Neural cell (in vitro differentiated cells): ENCODE data around the gene HLA-DPA1. TPM values are rescaled to one million over a fixed set of nuclear protein-coding genes. Genes with fewer than 3 reads are reported as not detected.
"Not testable (repeated sequence)": the region's sequence is repeated elsewhere in the genome, so short reads cannot be mapped to it uniquely, and the experiment has no call there.

Experiments used
- H2AFZ ChIP-seq: fragments of 200-600, 300-800 bp; sonication (generic), shearing (Covaris generic); 2 replicates; pipeline ENCODE4 v1.6.0; 2014; ENCODE audit warnings: low read depth, mild to moderate bottlenecking, antibody characterized with exemption, low read length, moderate library complexity
- H3F3A ChIP-seq: fragments of 200-600 bp; shearing (Covaris generic); 2 replicates; pipeline ENCODE4 v1.6.1; 2016; ENCODE audit warnings: mild to moderate bottlenecking, moderate library complexity, mixed read lengths, antibody characterized with exemption, low read length; ENCODE audit not compliant: insufficient read depth, poor library complexity, severe bottlenecking
- H3K27ac ChIP-seq: fragments of 200-600, 300-800 bp; sonication (generic), shearing (Covaris generic); 2 replicates; pipeline ENCODE4 v1.5.1; 2014; ENCODE audit warnings: mild to moderate bottlenecking, low read length, moderate library complexity
- H3K27me3 ChIP-seq: fragments of 300-800, 200-600 bp; sonication (generic), shearing (Covaris generic); 2 replicates; pipeline ENCODE4 v1.6.0; 2014; ENCODE audit warnings: mild to moderate bottlenecking, low read depth, low read length, moderate library complexity; ENCODE audit not compliant: insufficient read depth
- H3K36me3 ChIP-seq: fragments of 300-800, 200-600 bp; sonication (generic), shearing (Covaris generic); 2 replicates; pipeline ENCODE4 v1.5.1; 2014; ENCODE audit warnings: mild to moderate bottlenecking, antibody characterized with exemption, low read length, moderate library complexity; ENCODE audit not compliant: insufficient read depth
- H3K4me2 ChIP-seq: fragments of 300-800, 200-600 bp; sonication (generic), shearing (Covaris generic); 2 replicates; pipeline ENCODE4 v1.6.0; 2014; ENCODE audit warnings: mild to moderate bottlenecking, low read length
- H3K4me3 ChIP-seq: fragments of 300-800, 200-600 bp; sonication (generic), shearing (Covaris generic); 2 replicates; pipeline ENCODE4 v1.5.1; 2014; ENCODE audit warnings: mild to moderate bottlenecking, low read length, moderate library complexity
- H3K79me2 ChIP-seq: fragments of 200-600 bp; shearing (Covaris generic); replicated peaks from 2 replicates; pipeline ENCODE4 v1.6.0; 2014; ENCODE audit warnings: mild to moderate bottlenecking, low read length, moderate library complexity; ENCODE audit not compliant: insufficient read depth
- H3K9ac ChIP-seq: fragments of 300-800, 200-600 bp; sonication (generic), shearing (Covaris generic); 2 replicates; pipeline ENCODE4 v1.6.1; 2016; ENCODE audit warnings: mild to moderate bottlenecking, low read length, mixed read lengths
- H3K9me2 ChIP-seq: fragments of 200-600 bp; shearing (Covaris generic); 2 replicates; pipeline ENCODE4 v1.6.1; 2016; ENCODE audit warnings: mild to moderate bottlenecking, low read length, mixed read lengths; ENCODE audit not compliant: insufficient read depth
- H3K9me3 ChIP-seq: fragments of 200-600, 300-800 bp; sonication (generic), shearing (Covaris generic); 2 replicates; pipeline ENCODE4 v1.6.1; 2016; ENCODE audit warnings: mild to moderate bottlenecking, mixed run types, low read length, moderate library complexity, mixed read lengths
- H4K20me1 ChIP-seq: fragments of 200-600 bp; shearing (Covaris generic); 2 replicates; pipeline ENCODE4 v1.6.1; 2016; ENCODE audit warnings: mild to moderate bottlenecking, mixed run types; ENCODE audit not compliant: insufficient read depth
- CTCF ChIP-seq: fragments of 450-650 bp; IDR thresholded peaks from 2 replicates; pipeline ENCODE4 v1.5.1; 2014; ENCODE audit warnings: antibody characterized with exemption, mild to moderate bottlenecking, moderate library complexity; ENCODE audit not compliant: poor library complexity, severe bottlenecking
- EP300 ChIP-seq: fragments of 450-650 bp; conservative IDR thresholded peaks from 2 replicates; pipeline ENCODE4 v1.6.1; 2014; ENCODE audit warnings: antibody characterized with exemption, mild to moderate bottlenecking, moderate library complexity; ENCODE audit not compliant: poor library complexity, severe bottlenecking
- EZH2 ChIP-seq: fragments of 200-600, 300-800 bp; shearing (Covaris generic), sonication (generic); IDR thresholded peaks from 2 replicates; pipeline ENCODE4 v1.6.1; 2014; ENCODE audit warnings: antibody characterized with exemption, low read length, borderline replicate concordance, mild to moderate bottlenecking; ENCODE audit not compliant: insufficient read depth, poor library complexity, severe bottlenecking
- MXI1 ChIP-seq: fragments of 450-650 bp; conservative IDR thresholded peaks from 2 replicates; pipeline ENCODE4 v1.6.1; 2014; ENCODE audit warnings: antibody characterized with exemption, mild to moderate bottlenecking; ENCODE audit not compliant: poor library complexity, severe bottlenecking
- POLR2AphosphoS5 ChIP-seq: IDR thresholded peaks from 2 replicates; pipeline ENCODE4 v1.6.1; 2012
- RAD21 ChIP-seq: fragments of 450-650 bp; conservative IDR thresholded peaks from 2 replicates; pipeline ENCODE4 v1.6.1; 2014; ENCODE audit warnings: antibody characterized with exemption, mild to moderate bottlenecking, moderate library complexity
- SMC3 ChIP-seq: fragments of 450-650 bp; conservative IDR thresholded peaks from 2 replicates; pipeline ENCODE4 v1.6.1; 2014; ENCODE audit warnings: antibody characterized with exemption, mild to moderate bottlenecking, moderate library complexity; ENCODE audit not compliant: poor library complexity
- TAF1 ChIP-seq: IDR thresholded peaks from 2 replicates; pipeline ENCODE4 v1.6.1; 2012; ENCODE audit warnings: low read depth
- polyA plus RNA-seq: library from polyadenylated mRNA; depleted of rRNA; stranded (reverse); fragments of >200 nt; gene quantifications from 2 replicates; pipeline ENCODE4 v1.2.3, GENCODE V29; 2014
- TF ChIP-seq, protein P1 (sequence below): IDR thresholded peaks from 2 replicates; pipeline ENCODE4 v1.6.1; 2012; ENCODE audit warnings: borderline replicate concordance

The HLA-DPA1 gene
- polyA plus RNA-seq, 1 donor from 2014 or later: not detected

DNA sequence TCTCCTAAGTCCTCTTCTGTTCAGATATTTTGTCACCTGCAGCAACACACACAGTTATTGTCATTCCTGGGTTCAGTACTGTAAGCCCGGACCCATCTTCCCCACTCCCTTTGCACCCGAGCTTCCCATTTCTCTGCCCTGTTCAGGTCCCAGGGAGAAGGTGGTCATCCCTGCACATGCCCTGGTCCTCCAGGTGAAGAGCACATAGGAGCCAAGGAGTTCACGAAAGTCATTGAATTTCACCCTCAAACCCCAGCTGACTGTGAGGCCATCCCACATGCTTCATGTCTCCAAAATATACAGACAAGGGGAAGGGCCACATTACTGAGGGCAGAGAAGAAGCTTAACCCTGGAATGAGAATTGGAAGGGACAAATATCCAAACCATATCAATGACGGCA, 8.1 kb downstream of the HLA-DPA1 start:
- H3K9me3 ChIP-seq: no peaks in the 10 kb centered on the region
- H3K4me3 ChIP-seq: no peak overlapping the region
- no peak overlapping the region for H3K4me2 ChIP-seq
- no peaks in the 10 kb centered on the region for H3K27me3 ChIP-seq
- no peaks in the 10 kb centered on the region for H3K36me3 ChIP-seq
- no peak overlapping the region for H3K9ac ChIP-seq
- no peak overlapping the region for H2AFZ ChIP-seq
- H3F3A ChIP-seq: no peaks in the 10 kb centered on the region
- no peaks in the 10 kb centered on the region for H3K79me2 ChIP-seq
- no peak for TF ChIP-seq MXI1
- TF ChIP-seq EZH2: no peak
- TF ChIP-seq POLR2AphosphoS5: no peak
- no peak for TF ChIP-seq RAD21
- no peak for TF ChIP-seq CTCF
- no peak for TF ChIP-seq EP300
- no peak for TF ChIP-seq TAF1
- no peak for TF ChIP-seq SMC3
- TF ChIP-seq, protein P1, sequence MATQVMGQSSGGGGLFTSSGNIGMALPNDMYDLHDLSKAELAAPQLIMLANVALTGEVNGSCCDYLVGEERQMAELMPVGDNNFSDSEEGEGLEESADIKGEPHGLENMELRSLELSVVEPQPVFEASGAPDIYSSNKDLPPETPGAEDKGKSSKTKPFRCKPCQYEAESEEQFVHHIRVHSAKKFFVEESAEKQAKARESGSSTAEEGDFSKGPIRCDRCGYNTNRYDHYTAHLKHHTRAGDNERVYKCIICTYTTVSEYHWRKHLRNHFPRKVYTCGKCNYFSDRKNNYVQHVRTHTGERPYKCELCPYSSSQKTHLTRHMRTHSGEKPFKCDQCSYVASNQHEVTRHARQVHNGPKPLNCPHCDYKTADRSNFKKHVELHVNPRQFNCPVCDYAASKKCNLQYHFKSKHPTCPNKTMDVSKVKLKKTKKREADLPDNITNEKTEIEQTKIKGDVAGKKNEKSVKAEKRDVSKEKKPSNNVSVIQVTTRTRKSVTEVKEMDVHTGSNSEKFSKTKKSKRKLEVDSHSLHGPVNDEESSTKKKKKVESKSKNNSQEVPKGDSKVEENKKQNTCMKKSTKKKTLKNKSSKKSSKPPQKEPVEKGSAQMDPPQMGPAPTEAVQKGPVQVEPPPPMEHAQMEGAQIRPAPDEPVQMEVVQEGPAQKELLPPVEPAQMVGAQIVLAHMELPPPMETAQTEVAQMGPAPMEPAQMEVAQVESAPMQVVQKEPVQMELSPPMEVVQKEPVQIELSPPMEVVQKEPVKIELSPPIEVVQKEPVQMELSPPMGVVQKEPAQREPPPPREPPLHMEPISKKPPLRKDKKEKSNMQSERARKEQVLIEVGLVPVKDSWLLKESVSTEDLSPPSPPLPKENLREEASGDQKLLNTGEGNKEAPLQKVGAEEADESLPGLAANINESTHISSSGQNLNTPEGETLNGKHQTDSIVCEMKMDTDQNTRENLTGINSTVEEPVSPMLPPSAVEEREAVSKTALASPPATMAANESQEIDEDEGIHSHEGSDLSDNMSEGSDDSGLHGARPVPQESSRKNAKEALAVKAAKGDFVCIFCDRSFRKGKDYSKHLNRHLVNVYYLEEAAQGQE: no peak
- H3K9me2 ChIP-seq: no peaks in the 10 kb centered on the region
- H4K20me1 ChIP-seq: no peaks in the 10 kb centered on the region
- no peak overlapping the region for H3K27ac ChIP-seq

DNA sequence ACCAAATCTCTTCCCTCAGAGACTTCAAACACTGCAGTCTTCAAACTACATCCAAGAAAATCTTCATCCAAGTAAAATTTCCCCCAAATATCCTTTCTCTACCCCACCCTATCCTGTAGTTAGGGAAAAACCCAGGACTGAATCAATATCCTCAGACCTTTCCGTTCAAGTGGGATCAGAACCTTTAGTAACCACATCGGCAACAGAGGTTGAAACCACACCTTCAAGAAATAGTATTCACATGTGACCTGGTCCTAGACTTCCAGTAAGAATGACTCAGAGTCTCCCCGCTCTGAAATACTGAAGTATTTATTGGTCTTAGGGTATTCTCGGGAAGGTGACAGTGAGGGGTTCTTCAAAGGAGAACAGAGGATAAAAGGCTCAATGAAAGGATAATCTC, 8.7 kb downstream of the HLA-DPA1 start:
- H3K4me3 ChIP-seq: no peak overlapping the region
- TF ChIP-seq, protein P1: no peak
- no peak for TF ChIP-seq MXI1
- TF ChIP-seq POLR2AphosphoS5: no peak
- TF ChIP-seq EP300: no peak
- no peak for TF ChIP-seq TAF1
- no peaks in the 10 kb centered on the region for H3K36me3 ChIP-seq
- H3K4me2 ChIP-seq: no peak overlapping the region
- H3K9me2 ChIP-seq: no peaks in the 10 kb centered on the region
- H3K27me3 ChIP-seq: no peaks in the 10 kb centered on the region
- H3K27ac ChIP-seq: no peak overlapping the region
- no peak overlapping the region for H2AFZ ChIP-seq
- H3K9ac ChIP-seq: no peak overlapping the region
- H3F3A ChIP-seq: no peaks in the 10 kb centered on the region
- no peaks in the 10 kb centered on the region for H3K9me3 ChIP-seq
- H3K79me2 ChIP-seq: no peaks in the 10 kb centered on the region
- H4K20me1 ChIP-seq: no peaks in the 10 kb centered on the region

DNA sequence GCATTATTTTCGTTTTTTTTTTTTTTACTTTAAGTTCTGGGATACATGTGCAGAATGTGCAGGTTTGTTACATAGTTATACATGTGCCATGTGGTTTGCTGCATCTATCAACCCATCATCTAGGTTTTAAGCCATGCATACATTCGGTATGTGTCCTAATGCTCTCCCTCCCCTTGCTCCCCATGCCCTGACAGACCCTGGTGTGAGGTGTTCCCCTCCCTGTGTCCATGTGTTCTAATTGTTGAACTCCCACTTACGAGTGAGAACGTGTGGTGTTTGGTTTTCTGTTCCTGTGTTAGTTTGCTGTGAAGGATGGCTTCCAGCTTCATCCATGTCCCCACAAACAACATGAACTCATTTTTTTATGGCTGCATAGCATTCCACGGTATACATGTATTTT, 10.0 kb downstream of the HLA-DPA1 start:
- not testable (repeated sequence) for H3K4me2 ChIP-seq

More for the DNA sequence above, 10.0 kb downstream of the HLA-DPA1 start:
- not testable (repeated sequence) for H3K4me3 ChIP-seq, H2AFZ ChIP-seq, H3K36me3 ChIP-seq, H3K9me3 ChIP-seq, H3K9ac ChIP-seq, H3K27me3 ChIP-seq, H3K27ac ChIP-seq, H3K9me2 ChIP-seq, H3K79me2 ChIP-seq, H4K20me1 ChIP-seq, H3F3A ChIP-seq
